Activated naive CD4-positive, alpha-beta T cell treated with anti-CD3 and anti-CD28 coated beads, Interleukin-2, amount 50 U/mL, for 72 hours (primary cell): ENCODE data around the gene SHC1. TPM values are rescaled to one million over a fixed set of nuclear protein-coding genes. Genes with fewer than 3 reads are reported as not detected.

ENCODE experiments used
- ATAC-seq, 2 donors: fragments of 150-1000 bp; cut with Tn5 transposase; 2 replicates each; pipeline ENCODE4 v1.10.0; 2021; ENCODE audit warnings: mild to moderate bottlenecking in 2 of 2, moderate library complexity in 2 of 2
- DNase-seq, 2 donors: peaks; one replicate each; pipeline ENCODE4 v3.0.0; 2021 to 2022; ENCODE audit warnings: low spot score in 2 of 2
- H3K27ac Mint-ChIP-seq, 2 donors: one replicate each; pipeline ENCODE4 v1.8.0; 2022; ENCODE audit warnings: mild to moderate bottlenecking in 2 of 2, mixed read lengths in 2 of 2
- H3K36me3 Mint-ChIP-seq, 2 donors: one replicate each; pipeline ENCODE4 v1.8.0; 2022; ENCODE audit warnings: mixed read lengths in 2 of 2
- H3K9me3 Mint-ChIP-seq, 2 donors: one replicate each; pipeline ENCODE4 v1.8.0; 2022; ENCODE audit warnings: mixed read lengths in 2 of 2
- total RNA-seq, 2 donors: library from RNA; stranded (reverse); gene quantifications; one replicate each; pipeline ENCODE4 v1.2.3, GENCODE V29; 2022

SHC1 gene
- total RNA-seq, 2 donors from 2014 or later: 50.3 to 76.2 TPM

GRCh38 chr1:154971341-154971998 lies 923 bp upstream of the SHC1 start:
- DNase-seq (no peak), ATAC-seq (no peak)
- Mint-ChIP-seq H3K9me3 (no peaks in the 10 kb centered on the region), H3K36me3 (peaks cover 0 to 10% of the 10 kb centered on the region in 2 donors), H3K27ac (peak overlapping the region in 1 of 2 donors; percentile 31)

GRCh38 chr1:154969860-154970452 lies 591 bp downstream of the SHC1 start:
- no peak for DNase-seq
- ATAC-seq: no peak
- peak overlapping the region; percentile 30 to 69 for H3K27ac Mint-ChIP-seq
- H3K9me3 Mint-ChIP-seq: no peaks in the 10 kb centered on the region
- H3K36me3 Mint-ChIP-seq: peaks cover 0 to 10% of the 10 kb centered on the region in 2 donors

GRCh38 chr1:154969246-154969645 lies 1.3 kb downstream of the SHC1 start:
- DNase-seq: no peak
- H3K9me3 Mint-ChIP-seq: no peaks in the 10 kb centered on the region
- ATAC-seq: no peak
- peaks cover 0 to 10% of the 10 kb centered on the region in 2 donors for H3K36me3 Mint-ChIP-seq
- H3K27ac Mint-ChIP-seq: peak overlapping the region; percentile 69 to 94

GRCh38 chr1:154968731-154969130 lies 1.8 kb downstream of the SHC1 start:
- Mint-ChIP-seq H3K36me3 (peaks cover 0 to 10% of the 10 kb centered on the region in 2 donors), H3K27ac (peak overlapping the region; percentile 69 to 94), H3K9me3 (no peaks in the 10 kb centered on the region)
- ATAC-seq (no peak), DNase-seq (no peak)

GRCh38 chr1:154967331-154967950 lies 3.1 kb downstream of the SHC1 start:
- Mint-ChIP-seq H3K27ac (peak overlapping the region; percentile 69 to 94), H3K9me3 (no peaks in the 10 kb centered on the region), H3K36me3 (peaks cover 6 to 9% of the 10 kb centered on the region in 2 donors)
- ATAC-seq: no peak
- DNase-seq: no peak

GRCh38 chr1:154966111-154966510 lies 4.4 kb downstream of the SHC1 start:
- no peaks in the 10 kb centered on the region for H3K9me3 Mint-ChIP-seq
- peaks cover 2 to 11% of the 10 kb centered on the region in 2 donors for H3K36me3 Mint-ChIP-seq
- H3K27ac Mint-ChIP-seq: no peak overlapping the region
- DNase-seq (no peak), ATAC-seq (no peak)

GRCh38 chr1:154964359-154964758 lies 6.2 kb downstream of the SHC1 start:
- no peak for ATAC-seq
- peaks cover 9 to 24% of the 10 kb centered on the region in 2 donors for H3K36me3 Mint-ChIP-seq

GRCh38 chr1:154963643-154964042 lies 6.9 kb downstream of the SHC1 start:
- ATAC-seq: no peak
- DNase-seq: no peak
- Mint-ChIP-seq H3K36me3 (peaks cover 10 to 24% of the 10 kb centered on the region in 2 donors), H3K9me3 (no peaks in the 10 kb centered on the region), H3K27ac (peak overlapping the region; percentile 28 to 85)

More at GRCh38 chr1:154964359-154964758, 6.2 kb downstream of the SHC1 start:
- Mint-ChIP-seq H3K27ac (peak overlapping the region; percentile 61 to 85), H3K9me3 (no peaks in the 10 kb centered on the region)
- no peak for DNase-seq

GRCh38 chr1:154962795-154963330 lies 7.7 kb downstream of the SHC1 start:
- ATAC-seq: no peak
- H3K27ac Mint-ChIP-seq: peak overlapping the region in 1 of 2 donors; percentile 91
- no peak for DNase-seq
- H3K36me3 Mint-ChIP-seq: peaks cover 15 to 24% of the 10 kb centered on the region in 2 donors
- H3K9me3 Mint-ChIP-seq: no peaks in the 10 kb centered on the region

- no peak for DNase-seq
- Mint-ChIP-seq H3K36me3 (peaks cover 15 to 24% of the 10 kb centered on the region in 2 donors), H3K27ac (peak overlapping the region; percentile 91 to 92), H3K9me3 (no peaks in the 10 kb centered on the region)
- ATAC-seq: peak; percentile 12 to 23
These were observed 8.3 kb downstream of the SHC1 start for GRCh38 chr1:154962156-154962749.

GRCh38 chr1:154961207-154962155 lies 9.1 kb downstream of the SHC1 start, which contains the start of gene PYGO2:
Gene PYGO2 (minus strand): TSS chr1:154961782. CDS start chr1:154961576, 206 bp downstream.
- peak within 1 kb of the TSS; percentile 91 to 95 for H3K27ac Mint-ChIP-seq
- H3K36me3 Mint-ChIP-seq: peaks cover 15 to 24% of the 10 kb centered on the region in 2 donors
- DNase-seq: peak; percentile 86 to 88
- no peaks in the 10 kb centered on the region for H3K9me3 Mint-ChIP-seq
- ATAC-seq: peak; percentile 87 to 92

GRCh38 chr1:154960446-154961136 lies 10.0 kb downstream of the SHC1 start:
- Mint-ChIP-seq H3K27ac (peak overlapping the region; percentile 91 to 95), H3K9me3 (no peaks in the 10 kb centered on the region), H3K36me3 (peaks cover 15 to 24% of the 10 kb centered on the region in 2 donors)
- ATAC-seq (no peak), DNase-seq (no peak)

- Mint-ChIP-seq H3K36me3 (peaks cover 15 to 24% of the 10 kb centered on the region in 2 donors), H3K27ac (peak overlapping the region; percentile 82 to 91), H3K9me3 (no peaks in the 10 kb centered on the region)
- DNase-seq (no peak), ATAC-seq (no peak)
These were observed 11.1 kb downstream of the SHC1 start for GRCh38 chr1:154959426-154959780.

GRCh38 chr1:154958681-154959425 lies 11.7 kb downstream of the SHC1 start:
- Mint-ChIP-seq H3K9me3 (no peaks in the 10 kb centered on the region), H3K27ac (peak overlapping the region; percentile 82 to 91), H3K36me3 (peaks cover 15 to 24% of the 10 kb centered on the region in 2 donors)
- ATAC-seq (no peak), DNase-seq (no peak)

- DNase-seq (no peak), ATAC-seq (no peak)
- Mint-ChIP-seq H3K36me3 (peaks cover 18 to 24% of the 10 kb centered on the region in 2 donors), H3K9me3 (no peaks in the 10 kb centered on the region), H3K27ac (peak overlapping the region in 1 of 2 donors; percentile 91)
These were observed 12.5 kb downstream of the SHC1 start for GRCh38 chr1:154958036-154958435.
